GM18951 (cell line): Measurements from ENCODE around the gene FZR1.

Experiments used
- POLR2A ChIP-seq: IDR thresholded peaks from 4 replicates; pipeline ENCODE4 v1.6.1; 2011; ENCODE audit warnings: mild to moderate bottlenecking; ENCODE audit not compliant: insufficient read length, insufficient read depth; ENCODE audit errors: extremely low read depth
- in situ Hi-C: fragments of 300-500 bp; cut with MboI; formaldehyde crosslinking; loops from one replicate; pipeline ENCODE4 v1.12.0; 2022; ENCODE audit warnings: low sequenced_read_pairs, mixed read lengths, inconsistent platforms; ENCODE audit not compliant: unreplicated experiment

The FZR1 gene

DNA sequence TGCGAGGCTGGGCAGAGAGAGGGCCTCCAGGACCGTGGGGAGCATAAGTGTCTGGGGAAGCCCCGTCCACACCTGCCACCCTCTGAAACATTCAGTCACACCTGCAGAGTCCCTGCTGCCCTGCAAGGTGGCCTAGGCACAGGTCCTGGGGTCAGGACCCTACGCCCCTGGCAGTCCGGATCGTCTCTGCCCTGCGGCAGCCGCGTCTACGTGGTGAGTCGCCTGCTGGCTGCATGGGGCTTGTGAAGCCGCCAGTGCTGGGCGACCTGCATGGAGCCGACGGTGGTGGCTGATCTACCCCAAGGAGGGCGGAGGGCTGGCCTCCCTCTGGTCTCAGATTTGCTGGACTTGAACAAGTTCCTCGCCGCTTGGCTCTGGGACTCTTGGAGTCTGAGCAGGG, 13.0 kb downstream of the FZR1 start:
- TF ChIP-seq POLR2A = no peak
- in situ Hi-C loops = no loop called here

DNA sequence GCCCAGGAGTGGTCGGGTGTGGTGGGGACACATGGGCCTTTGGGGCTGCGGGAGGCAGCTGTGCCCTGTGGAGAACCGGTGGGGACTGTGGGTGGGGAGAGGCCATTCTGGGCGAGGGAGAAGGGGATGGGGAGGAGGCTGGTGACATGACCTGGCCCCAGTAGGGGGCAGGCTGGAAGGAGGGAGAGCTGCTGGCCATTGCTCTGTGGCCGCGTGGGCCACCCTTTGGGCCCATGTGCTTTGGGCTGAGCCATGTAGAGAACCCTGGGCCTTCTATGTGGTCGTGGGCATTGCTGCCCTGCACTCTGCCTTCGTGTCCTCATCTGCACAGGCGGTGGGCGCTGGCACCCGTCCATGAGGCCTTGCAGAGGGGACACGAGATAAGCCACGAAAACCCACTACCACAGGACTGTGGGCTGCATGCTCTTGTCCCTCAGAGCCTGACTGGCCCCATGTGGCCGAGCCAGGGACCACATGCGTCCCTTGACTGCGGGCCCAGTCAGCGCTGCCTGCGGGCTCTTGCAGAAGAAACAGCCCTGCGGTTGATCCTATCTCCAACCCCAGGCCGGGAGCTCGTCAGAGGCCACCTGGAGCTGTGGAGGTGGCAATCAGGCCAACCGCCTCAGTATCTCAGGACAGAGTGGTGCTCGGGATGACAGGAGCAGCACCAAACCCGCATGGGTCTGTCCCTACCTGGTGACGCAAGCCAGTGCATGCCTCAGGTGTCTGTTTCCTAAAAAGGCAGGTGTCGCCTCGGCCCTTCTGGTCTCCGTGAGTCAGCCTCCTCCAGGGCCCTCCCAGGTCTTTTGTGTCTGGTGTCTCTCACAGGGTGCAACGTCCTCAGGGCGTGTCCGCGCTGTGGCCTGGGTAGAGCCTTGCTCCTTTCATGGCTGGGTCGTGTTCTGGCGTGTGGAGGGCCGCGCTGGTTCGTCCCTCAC, 14.3 kb downstream of the FZR1 start:
- no peak for TF ChIP-seq POLR2A
- in situ Hi-C loops = no loop called here

DNA sequence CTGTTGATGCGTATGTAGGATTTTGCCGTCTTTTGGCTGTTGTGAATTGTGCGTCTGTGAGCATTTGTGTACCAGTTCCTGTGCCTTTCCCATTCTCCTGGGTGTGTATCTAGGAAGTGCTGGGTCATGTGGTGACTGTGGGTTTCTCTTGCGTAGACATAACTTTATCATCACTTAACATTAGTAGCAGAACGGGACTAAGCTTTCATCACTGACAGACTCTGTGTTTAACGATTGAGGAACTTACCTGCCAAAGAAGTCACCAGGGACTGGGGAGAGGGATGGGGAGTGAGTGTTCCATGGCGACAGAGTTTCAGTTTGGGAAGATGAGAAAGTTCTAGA, 15.0 kb downstream of the FZR1 start:
- TF ChIP-seq POLR2A = no peak
- in situ Hi-C loops = no loop called here

DNA sequence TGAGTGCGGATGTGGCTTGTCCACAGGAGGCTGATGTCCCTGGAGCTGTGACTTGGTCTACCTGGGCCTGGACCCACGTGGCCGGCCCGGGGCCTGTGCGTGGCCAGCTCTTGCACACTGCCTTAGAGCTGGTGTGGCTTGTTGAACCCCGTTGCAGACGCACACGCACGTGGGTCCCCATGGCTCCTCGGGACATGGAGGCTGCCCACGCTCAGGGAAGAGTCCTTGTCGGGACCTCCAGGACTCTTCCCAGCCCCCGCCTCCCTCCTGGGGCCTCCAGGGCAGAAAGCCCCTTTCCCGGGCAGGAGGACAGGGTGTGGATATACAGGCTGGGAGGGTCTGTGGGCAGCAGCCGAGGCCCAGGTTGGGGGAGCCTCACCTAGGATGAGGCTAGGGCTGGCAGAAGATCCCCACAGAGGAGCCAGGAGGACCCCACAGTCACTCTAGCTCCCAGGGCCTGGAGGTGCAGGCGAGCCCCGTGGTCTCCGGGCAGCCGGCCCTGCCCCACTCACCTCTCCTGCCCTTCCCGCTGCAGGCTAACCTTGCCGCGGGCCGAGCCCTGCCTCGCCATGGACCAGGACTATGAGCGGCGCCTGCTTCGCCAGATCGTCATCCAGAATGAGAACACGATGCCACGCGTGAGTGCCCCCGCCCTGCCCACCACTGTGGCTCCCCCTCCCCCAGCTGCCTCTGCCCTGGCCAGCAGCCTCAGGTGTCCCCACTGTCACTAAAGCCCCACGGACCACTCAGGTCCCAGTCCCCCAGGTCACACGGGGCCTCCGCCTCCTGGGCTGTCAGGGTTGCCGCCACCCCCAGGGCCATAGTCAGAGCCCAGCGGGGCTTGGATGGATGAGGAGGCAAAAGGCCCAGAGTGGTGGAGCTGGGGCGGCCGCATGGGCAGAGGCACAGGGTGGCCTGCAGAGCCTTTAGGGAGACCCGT, 16.6 kb downstream of the FZR1 start:
- in situ Hi-C loops = no loop called here
- no peak for TF ChIP-seq POLR2A

DNA sequence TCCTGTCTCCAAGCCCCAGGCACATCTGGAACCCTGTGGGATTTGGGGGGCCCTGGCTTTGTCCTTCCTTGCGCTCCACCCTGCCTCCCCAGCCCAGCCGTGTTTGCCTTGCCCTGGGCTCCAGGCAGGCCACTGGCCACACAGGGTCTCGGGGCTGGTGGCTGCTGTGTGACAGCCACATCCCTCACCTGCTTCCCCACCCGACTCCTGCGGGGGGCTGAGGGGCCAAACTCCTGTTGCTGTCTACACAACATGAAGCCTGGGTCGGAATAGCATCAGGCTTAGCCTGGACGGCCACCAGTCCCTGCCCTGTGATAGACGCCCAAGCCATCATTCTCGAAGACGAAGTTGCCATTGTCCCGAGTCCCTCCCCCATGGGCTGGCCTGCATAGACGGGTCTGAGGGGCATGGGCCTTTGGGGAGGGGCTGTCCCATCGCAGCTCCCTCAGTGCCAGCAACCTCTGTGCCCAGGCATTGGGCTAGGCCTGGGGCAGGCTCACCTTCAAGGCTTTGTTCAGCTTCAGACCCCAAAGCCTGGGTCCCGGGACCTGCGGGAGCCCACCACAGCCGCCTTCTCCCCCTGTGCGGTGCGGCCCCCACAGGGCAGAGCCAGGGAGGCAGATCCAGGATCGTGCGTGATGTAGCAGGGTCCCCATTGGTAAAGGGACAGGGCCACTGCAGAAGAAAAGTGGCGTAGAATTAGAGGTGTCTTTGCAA, 17.4 kb downstream of the FZR1 start:
- TF ChIP-seq POLR2A = no peak
- in situ Hi-C loops = no loop called here

DNA sequence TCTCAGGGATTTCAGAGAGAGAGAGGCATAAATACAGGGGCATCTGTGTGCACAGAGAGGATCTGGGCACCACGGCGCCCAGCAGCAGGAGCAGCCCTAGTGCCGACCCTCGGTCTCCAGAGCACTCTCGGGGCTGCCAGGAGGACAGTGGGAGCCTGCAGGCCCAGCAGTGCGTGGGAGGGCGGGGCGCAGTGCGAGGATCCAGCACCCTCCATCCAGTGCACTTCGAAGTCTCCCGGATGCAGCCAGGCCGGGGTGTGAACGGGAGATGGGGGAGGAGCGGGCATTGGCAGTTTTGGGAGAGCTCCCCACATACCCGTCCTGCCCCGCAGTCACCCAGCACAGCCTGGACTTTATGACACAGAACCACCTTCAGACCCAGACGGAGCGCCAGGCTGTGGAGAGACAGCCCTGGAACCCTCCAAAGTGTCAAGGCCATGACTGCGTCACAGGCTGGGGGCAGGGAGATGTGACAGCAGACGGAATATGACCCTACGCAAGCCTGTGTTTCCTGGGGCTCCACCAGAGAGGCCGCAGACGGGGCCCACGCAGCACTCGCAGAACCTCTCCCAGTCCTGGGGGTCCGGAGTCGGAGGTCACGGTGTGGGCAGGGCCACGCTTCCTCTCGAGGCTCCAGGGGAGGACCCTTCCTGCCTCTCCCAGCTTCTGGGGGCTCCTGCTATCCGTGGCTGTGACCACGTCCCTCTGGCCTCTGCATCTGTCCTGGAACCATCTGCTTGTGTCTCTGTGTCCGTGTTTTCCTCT, 18.1 kb downstream of the FZR1 start:
- in situ Hi-C loops = no loop called here

DNA sequence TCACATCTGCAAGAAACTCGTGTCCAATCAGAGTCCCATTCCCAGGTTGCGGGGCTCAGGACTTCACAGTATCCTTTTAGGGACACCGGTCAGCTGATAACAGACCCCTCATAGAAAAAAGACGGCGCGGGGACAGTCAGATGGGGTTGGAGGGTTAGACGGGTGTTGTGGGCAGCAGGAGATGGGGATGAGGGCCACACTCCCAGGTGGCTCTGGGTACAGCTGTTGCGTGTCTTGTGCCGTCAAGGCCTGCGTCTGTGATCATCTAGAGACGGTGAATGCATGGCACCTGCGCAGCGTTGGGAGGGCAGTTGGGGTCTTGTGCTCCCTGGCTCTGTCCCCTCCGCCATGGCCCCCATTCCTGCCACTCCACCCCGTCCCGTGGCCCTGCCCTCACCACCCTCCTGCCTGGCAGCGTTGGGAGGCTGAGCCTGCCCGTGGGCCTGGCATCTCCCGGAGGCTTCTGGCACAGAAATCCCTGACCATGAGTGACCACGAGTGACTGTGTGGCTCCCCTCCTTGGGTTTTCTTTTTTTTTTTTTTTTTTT, 18.9 kb downstream of the FZR1 start:
- no peak for TF ChIP-seq POLR2A
- in situ Hi-C loops = no loop called here

More for the DNA sequence above, 18.1 kb downstream of the FZR1 start:
- no peak for TF ChIP-seq POLR2A

DNA sequence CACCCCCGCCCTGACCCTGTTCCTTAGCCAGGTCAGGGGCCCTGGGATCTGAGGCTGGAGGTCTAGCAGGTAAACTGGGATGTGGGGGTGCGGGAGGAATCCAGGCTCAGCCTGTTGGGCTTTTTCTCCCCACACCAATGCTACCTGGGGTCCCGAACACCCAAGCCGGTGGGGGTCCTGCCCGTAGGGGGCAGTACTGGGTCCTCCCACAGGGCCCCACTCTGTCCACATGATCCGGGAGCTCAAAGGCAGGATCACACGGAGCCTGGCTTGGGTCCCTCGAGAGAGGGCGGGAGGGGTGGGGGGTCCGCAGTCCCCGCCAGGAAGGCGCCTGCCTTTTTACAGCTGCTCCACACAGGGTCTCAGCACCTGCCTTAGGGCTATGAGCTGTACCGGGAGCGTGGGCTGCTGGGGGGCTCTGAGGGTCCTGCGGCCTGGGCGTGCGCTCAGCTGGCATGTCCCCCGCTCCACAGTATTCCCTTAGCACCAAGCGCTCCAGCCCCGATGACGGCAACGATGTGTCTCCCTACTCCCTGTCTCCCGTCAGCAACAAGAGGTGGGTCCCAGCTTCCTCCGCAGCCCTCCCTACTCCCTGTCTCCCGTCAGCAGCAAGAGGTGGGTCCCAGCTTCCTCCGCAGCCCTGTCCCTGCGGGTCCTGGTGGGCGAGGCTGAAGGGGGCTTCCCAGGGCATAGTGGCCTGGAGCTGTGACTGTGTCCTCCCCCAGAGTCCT, 20.6 kb downstream of the FZR1 start:
- no peak for TF ChIP-seq POLR2A
- in situ Hi-C loops = no loop called here

DNA sequence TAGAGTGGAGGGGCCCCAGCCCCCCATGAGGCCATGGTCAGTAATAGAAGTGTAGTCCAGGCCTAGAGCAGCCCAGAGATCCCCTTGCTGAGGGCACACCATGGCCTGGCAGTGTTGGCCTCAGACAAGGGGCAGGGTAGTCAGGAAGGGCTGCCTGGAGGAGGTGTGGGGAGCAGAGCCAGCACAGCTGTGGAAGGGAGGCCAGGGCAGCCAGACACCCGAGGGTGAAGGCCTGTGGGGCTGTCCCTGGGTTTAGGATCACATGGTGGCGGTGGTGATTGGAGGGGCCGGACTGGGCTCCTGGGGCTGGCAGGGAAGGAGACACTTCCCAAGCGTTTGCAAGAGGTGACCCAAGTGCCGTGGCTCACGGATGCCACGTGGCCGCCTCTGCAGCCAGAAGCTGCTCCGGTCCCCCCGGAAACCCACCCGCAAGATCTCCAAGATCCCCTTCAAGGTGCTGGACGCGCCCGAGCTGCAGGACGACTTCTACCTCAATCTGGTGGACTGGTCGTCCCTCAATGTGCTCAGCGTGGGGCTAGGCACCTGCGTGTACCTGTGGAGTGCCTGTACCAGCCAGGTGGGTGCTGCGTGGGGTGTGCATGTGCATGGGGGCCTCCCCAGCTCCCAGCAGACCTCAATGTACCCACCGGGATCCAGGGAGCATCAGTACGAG, 21.3 kb downstream of the FZR1 start:
- in situ Hi-C loops = no loop called here
- TF ChIP-seq POLR2A = no peak

DNA sequence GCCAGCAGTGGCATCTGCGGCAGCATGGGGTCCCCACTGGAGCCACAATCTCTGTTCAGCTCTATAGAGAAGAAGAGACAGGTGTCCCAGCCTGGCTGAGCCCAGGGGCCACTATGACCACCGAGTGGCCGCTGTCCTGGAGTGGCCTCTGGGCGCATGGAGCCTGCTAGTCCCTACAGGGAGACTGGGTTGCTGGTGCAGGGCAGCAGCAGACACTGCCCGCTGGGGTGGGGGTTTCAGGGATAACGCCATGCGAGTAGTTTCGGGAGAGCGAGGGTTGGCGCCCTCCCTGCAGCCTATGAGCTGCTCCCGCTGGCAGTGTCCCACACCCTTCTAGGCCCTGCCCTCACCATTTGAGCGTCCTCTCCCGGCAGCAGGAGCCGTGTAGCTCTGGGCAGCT, 22.0 kb downstream of the FZR1 start:
- TF ChIP-seq POLR2A = no peak
- in situ Hi-C loops = no loop called here
